NT2/D1 (cell line): ENCODE data around the gene EMC8.

ENCODE experiments used
- SUZ12 ChIP-seq: IDR thresholded peaks from 2 replicates; pipeline ENCODE4 v1.6.1; 2011; ENCODE audit not compliant: insufficient read length, insufficient read depth; ENCODE audit errors: extremely low read depth
- YY1 ChIP-seq: IDR thresholded peaks from 2 replicates; pipeline ENCODE4 v1.6.1; 2011; ENCODE audit not compliant: insufficient read length, insufficient read depth
- ZNF274 ChIP-seq: IDR thresholded peaks from 2 replicates; pipeline ENCODE4 v1.6.1; 2011; ENCODE audit warnings: mild to moderate bottlenecking, low read depth, low read length

GRCh38 chr16:85736921-85737320 is 62.4 kb downstream of the EMC8 start:
- TF ChIP-seq SUZ12 (no peak), YY1 (no peak), ZNF274 (no peak)
